ENCODE measurements around the gene SULT4A1. TPM values are rescaled to one million over a fixed set of nuclear protein-coding genes. Genes with fewer than 3 reads are reported as not detected.
A peak's percentile ranks its signal among the peaks of the same experiment; 100 is the strongest.

The SULT4A1 gene
- polyA plus RNA-seq, 1 experiment, result 0.39 TPM

GRCh38 chr22:43887391-43887790 lies 25.1 kb upstream of the SULT4A1 start:
- no peak overlapping the region for H3K4me3 ChIP-seq (ENCODE audit: low read depth, low read length)
- no peaks in the 10 kb centered on the region for H3K36me3 ChIP-seq (ENCODE audit: control insufficient read depth, insufficient read depth, low read length)
- ChIA-PET POLR2A (no interaction called here), CTCF (interaction anchor here (0.6 to 13.0 kb wide), 3 partner anchors 10 to 58 kb away, joined by 3 to 178 read pairs (median 6); no protein-coding TSS in a partner anchor)
- H3K27me3 ChIP-seq (ENCODE audit: control insufficient read depth, insufficient read depth, low read length), result peaks cover 23% of the 10 kb centered on the region
- no peak for TF ChIP-seq CTCF (IDR thresholded peaks at IDR 0.05; ENCODE audit: insufficient read depth, low read depth, low read length)
- no peak for DNase-seq (ENCODE audit: low read depth)

- POLR2A ChIA-PET, result no interaction called here
- no peak for DNase-seq (ENCODE audit: low read depth)
- H3K27me3 ChIP-seq (ENCODE audit: control insufficient read depth, insufficient read depth, low read length), result peaks cover 12% of the 10 kb centered on the region
- H3K36me3 ChIP-seq (ENCODE audit: control insufficient read depth, insufficient read depth, low read length), result no peaks in the 10 kb centered on the region
- H3K4me3 ChIP-seq (ENCODE audit: low read depth, low read length), result no peak overlapping the region
- no peak for TF ChIP-seq CTCF (IDR thresholded peaks at IDR 0.05; ENCODE audit: insufficient read depth, low read depth, low read length)
- CTCF ChIA-PET, result interaction anchor here (1.2 to 13.0 kb wide), 3 partner anchors 15 to 59 kb away, joined by 6 to 178 read pairs (median 10); no protein-coding TSS in a partner anchor
Observed at GRCh38 chr22:43886231-43886630, 23.9 kb upstream of the SULT4A1 start.

- no peak for DNase-seq (ENCODE audit: low read depth)
- no peak for TF ChIP-seq CTCF (IDR thresholded peaks at IDR 0.05; ENCODE audit: insufficient read depth, low read depth, low read length)
- Histone ChIP-seq H3K4me3 (ENCODE audit: low read depth, low read length) (no peak overlapping the region), H3K36me3 (ENCODE audit: control insufficient read depth, insufficient read depth, low read length) (no peaks in the 10 kb centered on the region), H3K27me3 (ENCODE audit: control insufficient read depth, insufficient read depth, low read length) (peaks cover 12% of the 10 kb centered on the region)
- CTCF ChIA-PET, result interaction anchor here (0.6 to 13.0 kb wide), 13 partner anchors 10 to 772 kb away, joined by 3 to 178 read pairs (median 7); partner anchors contain the start of genes EFCAB6 and SULT4A1
- POLR2A ChIA-PET, result no interaction called here
Observed at GRCh38 chr22:43885786-43886185, 23.5 kb upstream of the SULT4A1 start.

GRCh38 chr22:43885319-43885671 lies 23.0 kb upstream of the SULT4A1 start:
- ChIA-PET CTCF (interaction anchor here (0.6 to 13.0 kb wide), 30 partner anchors 9 to 771 kb away, joined by 3 to 178 read pairs (median 5); partner anchors contain the start of genes EFCAB6, SAMM50 and SULT4A1), POLR2A (no interaction called here)
- Histone ChIP-seq H3K4me3 (ENCODE audit: low read depth, low read length) (no peak overlapping the region), H3K36me3 (ENCODE audit: control insufficient read depth, insufficient read depth, low read length) (no peaks in the 10 kb centered on the region), H3K27me3 (ENCODE audit: control insufficient read depth, insufficient read depth, low read length) (peaks cover 12% of the 10 kb centered on the region)
- TF ChIP-seq CTCF (IDR thresholded peaks at IDR 0.05; ENCODE audit: insufficient read depth, low read depth, low read length), result no peak
- no peak for DNase-seq (ENCODE audit: low read depth)

- POLR2A ChIA-PET, result no interaction called here
- TF ChIP-seq CTCF (IDR thresholded peaks at IDR 0.05; ENCODE audit: insufficient read depth, low read depth, low read length), result peak; percentile 93
- CTCF ChIA-PET, result interaction anchor here (0.6 to 13.0 kb wide), 29 partner anchors 9 to 742 kb away, joined by 3 to 178 read pairs (median 5); partner anchors contain the start of genes EFCAB6, SAMM50 and SULT4A1
- no peak overlapping the region for H3K4me3 ChIP-seq (ENCODE audit: low read depth, low read length)
- no peak for DNase-seq (ENCODE audit: low read depth)
- no peaks in the 10 kb centered on the region for H3K36me3 ChIP-seq (ENCODE audit: control insufficient read depth, insufficient read depth, low read length)
- H3K27me3 ChIP-seq (ENCODE audit: control insufficient read depth, insufficient read depth, low read length), result peaks cover 11% of the 10 kb centered on the region
Observed at GRCh38 chr22:43884600-43885318, 22.4 kb upstream of the SULT4A1 start.

Data from BJ (cell line).